Activated CD4-positive, alpha-beta T cell treated with anti-CD3 and anti-CD28 coated beads, Interleukin-2, amount 10 ng/mL, durations not matched to agents 7 days and 5 days (primary cell): ENCODE data around the gene COPS7B. TPM values are rescaled to one million over a fixed set of nuclear protein-coding genes. Genes with fewer than 3 reads are reported as not detected.

Experiments used
- CTCF ChIA-PET: fragments of 350-600 bp; sonication (Branson Sonifier 250); formaldehyde crosslinking; loops from one replicate; lab custom pipeline; 2021; ENCODE audit warnings: antibody characterized with exemption; lab: Charles Lee
- POLR2A ChIA-PET: fragments of 350-600 bp; sonication (Branson Sonifier 250); formaldehyde crosslinking; loops from one replicate; lab custom pipeline; 2021; ENCODE audit warnings: antibody characterized with exemption; lab: Charles Lee
- DNase-seq: peaks from one replicate; pipeline ENCODE4 v3.0.0-alpha.2; 2020
- H3K27ac Mint-ChIP-seq: one replicate; pipeline ENCODE4 v1.8.0; 2021; ENCODE audit warnings: mild to moderate bottlenecking, moderate library complexity, mixed read lengths
- H3K27me3 Mint-ChIP-seq: one replicate; pipeline ENCODE4 v1.8.0; 2021; ENCODE audit warnings: mixed read lengths
- H3K36me3 Mint-ChIP-seq: one replicate; pipeline ENCODE4 v1.8.0; 2021; ENCODE audit warnings: low read depth, mixed read lengths
- H3K4me1 Mint-ChIP-seq: one replicate; pipeline ENCODE4 v1.8.0; 2021; ENCODE audit warnings: mixed read lengths
- H3K4me3 Mint-ChIP-seq: one replicate; pipeline ENCODE4 v1.8.0; 2021; ENCODE audit warnings: mild to moderate bottlenecking, moderate library complexity, mixed read lengths
- H3K9me3 Mint-ChIP-seq: one replicate; pipeline ENCODE4 v1.8.0; 2021; ENCODE audit warnings: mixed read lengths
- total RNA-seq, 2 experiments: library from RNA; stranded (reverse); gene quantifications; one replicate each; pipeline ENCODE4 v1.2.3, GENCODE V29; 2021

Gene COPS7B
- total RNA-seq, 2 experiments from 2014 or later = 44.9 to 50.0 TPM

- peaks cover 28% of the 10 kb centered on the region for H3K36me3 Mint-ChIP-seq
- no peak overlapping the region for H3K27ac Mint-ChIP-seq
- CTCF ChIA-PET = interaction anchor here (0.6 kb wide), 1 partner anchor 147 kb away, joined by 4 read pairs; no protein-coding TSS in a partner anchor
- no peaks in the 10 kb centered on the region for H3K27me3 Mint-ChIP-seq
- no peak overlapping the region for H3K4me3 Mint-ChIP-seq
- H3K4me1 Mint-ChIP-seq = no peaks in the 10 kb centered on the region
- no peaks in the 10 kb centered on the region for H3K9me3 Mint-ChIP-seq
- DNase-seq = no peak
- POLR2A ChIA-PET = no interaction called here
Measured at GRCh38 chr2:231795525-231796327, 9.5 kb downstream of the COPS7B start.

- H3K27ac Mint-ChIP-seq = no peak overlapping the region
- ChIA-PET CTCF (interaction anchor here (0.9 to 2.2 kb wide), 5 partner anchors 9 to 92 kb away, joined by 3 to 6 read pairs (median 4); no protein-coding TSS in a partner anchor), POLR2A (no interaction called here)
- no peaks in the 10 kb centered on the region for H3K9me3 Mint-ChIP-seq
- H3K4me3 Mint-ChIP-seq = no peak overlapping the region
- DNase-seq = peak; percentile 58
- H3K27me3 Mint-ChIP-seq = no peaks in the 10 kb centered on the region
- peaks cover 20% of the 10 kb centered on the region for H3K36me3 Mint-ChIP-seq
- H3K4me1 Mint-ChIP-seq = no peaks in the 10 kb centered on the region
Measured at GRCh38 chr2:231800493-231801091, 14.3 kb downstream of the COPS7B start.

DNA sequence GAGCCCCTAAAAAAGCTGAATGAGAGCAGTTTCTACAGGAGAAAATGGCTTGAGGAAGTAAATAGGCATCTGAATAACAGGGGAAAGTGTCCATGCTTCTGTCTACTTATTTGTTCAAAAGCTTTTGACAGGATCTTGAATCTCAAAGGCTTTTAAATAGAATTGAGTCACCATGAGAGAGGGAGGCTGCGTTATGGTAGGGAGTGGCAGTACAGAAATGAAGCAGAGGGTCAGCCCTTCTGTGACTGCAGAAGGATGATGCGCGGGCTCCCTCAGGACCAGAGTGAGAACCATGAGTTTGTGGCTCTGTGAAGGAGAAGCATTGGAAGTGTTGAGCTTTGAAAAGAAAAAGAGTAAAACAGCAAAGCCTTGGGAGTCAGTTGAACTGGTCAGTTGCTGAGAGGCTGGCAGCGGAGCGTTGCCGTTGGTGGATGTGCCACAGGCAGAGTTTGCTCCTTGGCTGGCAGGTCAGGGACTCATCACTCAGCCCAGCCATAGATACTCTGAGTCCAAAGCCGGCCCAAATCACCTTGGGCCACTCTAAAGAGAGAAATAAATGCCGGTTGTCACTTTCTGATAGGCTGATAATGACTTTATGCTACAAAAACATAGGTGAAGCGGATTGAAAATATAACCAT, 17.4 kb downstream of the COPS7B start:
- no peak overlapping the region for H3K27ac Mint-ChIP-seq
- H3K4me3 Mint-ChIP-seq = no peak overlapping the region
- no peaks in the 10 kb centered on the region for H3K9me3 Mint-ChIP-seq
- no peak for DNase-seq
- CTCF ChIA-PET = interaction anchor here (1.6 kb wide), 1 partner anchor 10 kb away, joined by 8 read pairs; no protein-coding TSS in a partner anchor
- POLR2A ChIA-PET = no interaction called here
- H3K4me1 Mint-ChIP-seq = no peaks in the 10 kb centered on the region
- peaks cover 16% of the 10 kb centered on the region for H3K36me3 Mint-ChIP-seq
- no peaks in the 10 kb centered on the region for H3K27me3 Mint-ChIP-seq

GRCh38 chr2:231807020-231807419, 20.8 kb downstream of the COPS7B start:
- Mint-ChIP-seq H3K4me1 (no peaks in the 10 kb centered on the region), H3K27me3 (no peaks in the 10 kb centered on the region), H3K27ac (no peak overlapping the region), H3K36me3 (peaks cover 16% of the 10 kb centered on the region), H3K9me3 (no peaks in the 10 kb centered on the region), H3K4me3 (no peak overlapping the region)
- POLR2A ChIA-PET = no interaction called here
- DNase-seq = no peak
- CTCF ChIA-PET = interaction anchor here (1.2 to 1.3 kb wide), 3 partner anchors 9 to 99 kb away, joined by 3 to 4 read pairs (median 3); no protein-coding TSS in a partner anchor

- Mint-ChIP-seq H3K36me3 (peaks cover 26% of the 10 kb centered on the region), H3K4me1 (no peaks in the 10 kb centered on the region), H3K27ac (no peak overlapping the region), H3K27me3 (no peaks in the 10 kb centered on the region), H3K9me3 (no peaks in the 10 kb centered on the region), H3K4me3 (no peak overlapping the region)
- ChIA-PET CTCF (interaction anchor here (1.6 kb wide), 1 partner anchor 10 kb away, joined by 6 read pairs; no protein-coding TSS in a partner anchor), POLR2A (no interaction called here)
- no peak for DNase-seq
Measured at GRCh38 chr2:231810905-231811304, 24.7 kb downstream of the COPS7B start.

DNA sequence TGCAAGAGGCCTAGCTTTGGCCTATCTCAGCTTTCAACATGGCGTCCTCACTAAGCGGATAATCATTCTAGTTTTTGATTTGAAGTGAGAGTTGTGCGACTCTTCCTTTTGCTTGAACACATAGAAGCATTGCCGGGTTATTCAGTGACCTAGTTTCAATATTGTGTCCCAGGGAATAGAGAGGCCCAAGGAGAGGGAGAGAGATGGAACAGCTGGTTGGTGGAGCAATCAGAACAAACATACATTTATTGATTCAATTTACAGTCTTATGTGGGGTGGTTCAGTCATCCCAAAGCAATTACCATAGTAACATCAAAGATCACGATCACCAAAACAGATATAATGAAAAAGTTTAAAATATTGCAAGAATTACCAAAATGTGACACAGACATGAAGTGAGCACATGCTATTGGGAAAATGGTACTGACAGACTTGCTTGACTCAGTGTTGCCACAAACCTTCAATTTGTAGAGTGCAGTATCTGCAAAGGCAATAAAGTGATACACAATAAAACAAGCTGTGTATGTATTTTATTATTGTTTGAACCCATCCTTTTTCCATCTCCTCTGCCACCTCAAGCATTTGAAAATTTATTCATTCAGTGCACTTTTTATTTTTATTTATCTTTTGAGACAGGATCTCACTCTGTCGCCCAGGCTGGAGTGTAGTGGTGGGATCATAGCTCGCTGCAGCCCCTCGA, 30.2 kb downstream of the COPS7B start:
- peaks cover 15% of the 10 kb centered on the region for H3K36me3 Mint-ChIP-seq
- DNase-seq = no peak
- H3K4me1 Mint-ChIP-seq = no peaks in the 10 kb centered on the region
- H3K4me3 Mint-ChIP-seq = no peak overlapping the region
- POLR2A ChIA-PET = no interaction called here
- no peaks in the 10 kb centered on the region for H3K9me3 Mint-ChIP-seq
- no peak overlapping the region for H3K27ac Mint-ChIP-seq
- H3K27me3 Mint-ChIP-seq = no peaks in the 10 kb centered on the region
- CTCF ChIA-PET = interaction anchor here (0.8 kb wide), 1 partner anchor 9 kb away, joined by 3 read pairs; no protein-coding TSS in a partner anchor

DNA sequence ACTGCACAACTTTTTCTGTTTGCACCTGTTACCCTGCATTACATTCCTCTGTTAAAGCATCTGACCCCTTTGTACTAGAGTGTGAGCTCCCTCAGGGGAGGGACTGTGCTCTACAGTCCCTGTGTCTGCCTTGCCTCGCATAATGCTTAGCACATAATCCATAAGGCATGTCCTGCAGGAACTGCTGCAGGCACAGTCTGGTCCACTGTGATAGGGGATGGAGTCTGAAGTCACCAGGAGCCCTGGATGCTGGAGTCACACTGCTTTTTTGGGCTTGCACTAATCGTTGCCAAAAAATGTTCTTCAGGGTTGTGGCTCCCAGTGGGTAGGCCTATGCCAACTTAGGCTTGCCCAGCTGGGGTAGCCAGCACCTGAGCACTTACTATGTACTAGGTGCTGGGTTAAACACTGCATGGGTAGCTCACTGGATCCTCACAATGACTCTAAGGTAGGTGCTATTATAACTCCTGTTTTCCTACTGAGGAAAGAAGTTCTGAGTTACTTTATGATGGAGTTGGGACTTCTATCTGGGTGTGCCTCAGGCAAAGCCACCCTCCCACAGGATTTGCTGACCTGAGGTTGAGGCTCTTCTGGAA, 33.3 kb downstream of the COPS7B start:
- DNase-seq = no peak
- ChIA-PET CTCF (interaction anchor here (0.6 kb wide), 1 partner anchor 400 kb away, joined by 5 read pairs; no protein-coding TSS in a partner anchor), POLR2A (no interaction called here)
- Mint-ChIP-seq H3K9me3 (peaks cover 2% of the 10 kb centered on the region), H3K27me3 (no peaks in the 10 kb centered on the region), H3K4me3 (no peak overlapping the region), H3K4me1 (no peaks in the 10 kb centered on the region), H3K27ac (no peak overlapping the region), H3K36me3 (peaks cover 3% of the 10 kb centered on the region)

DNA sequence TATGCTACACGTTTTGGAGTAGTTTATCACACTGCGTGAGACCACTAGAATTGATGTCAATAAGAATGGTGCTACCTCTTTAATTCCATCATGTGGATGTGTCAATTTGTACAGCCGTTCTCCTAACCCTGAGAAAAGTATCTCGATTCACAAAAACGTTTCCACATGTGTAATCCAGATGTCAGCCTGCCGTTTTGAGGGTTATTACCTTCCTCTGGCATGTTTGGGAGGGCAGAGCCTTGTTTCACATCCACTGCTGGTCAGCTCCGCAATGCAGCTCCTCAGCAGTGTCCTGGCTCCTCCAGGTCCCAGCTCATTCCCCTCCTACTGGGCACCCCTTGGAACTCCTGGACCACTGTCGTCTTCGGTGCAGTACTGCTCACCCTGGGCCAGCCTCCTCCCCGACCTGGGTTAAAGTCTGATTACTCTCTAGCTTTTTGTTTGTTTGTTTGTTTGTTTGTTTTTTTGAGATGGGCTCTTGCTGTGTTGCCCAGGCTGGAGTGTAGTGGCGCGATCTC, 34.6 kb downstream of the COPS7B start:
- ChIA-PET CTCF (no interaction called here), POLR2A (no interaction called here)
- no peaks in the 10 kb centered on the region for H3K4me1 Mint-ChIP-seq
- no peak overlapping the region for H3K4me3 Mint-ChIP-seq
- peaks cover 2% of the 10 kb centered on the region for H3K9me3 Mint-ChIP-seq
- DNase-seq = no peak
- H3K36me3 Mint-ChIP-seq = no peaks in the 10 kb centered on the region
- H3K27ac Mint-ChIP-seq = no peak overlapping the region
- H3K27me3 Mint-ChIP-seq = no peaks in the 10 kb centered on the region

DNA sequence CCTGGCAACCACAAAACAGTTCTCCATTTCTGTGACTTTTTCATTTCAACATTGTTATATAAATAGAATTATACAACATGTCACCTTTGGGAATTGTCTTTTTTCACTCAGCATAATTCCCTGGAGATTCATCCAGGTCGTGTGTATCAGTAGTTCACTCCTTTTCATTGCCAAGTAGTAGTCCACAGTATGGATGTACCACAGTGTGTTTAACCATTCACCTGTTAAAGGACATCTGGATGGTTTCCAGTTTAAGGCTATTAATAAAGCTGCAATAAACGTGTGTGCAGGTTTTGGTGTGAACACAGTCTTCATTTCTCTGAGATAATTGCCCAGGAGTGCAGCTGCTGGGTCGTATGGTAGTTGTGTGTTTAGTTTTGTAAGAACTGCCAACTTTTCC, 35.7 kb downstream of the COPS7B start:
- H3K9me3 Mint-ChIP-seq = peaks cover 2% of the 10 kb centered on the region
- ChIA-PET POLR2A (no interaction called here), CTCF (no interaction called here)
- no peaks in the 10 kb centered on the region for H3K36me3 Mint-ChIP-seq
- no peak for DNase-seq
- H3K4me3 Mint-ChIP-seq = no peak overlapping the region
- H3K27me3 Mint-ChIP-seq = no peaks in the 10 kb centered on the region
- H3K4me1 Mint-ChIP-seq = no peaks in the 10 kb centered on the region
- no peak overlapping the region for H3K27ac Mint-ChIP-seq

- Mint-ChIP-seq H3K27ac (no peak overlapping the region), H3K9me3 (peaks cover 10% of the 10 kb centered on the region), H3K4me1 (peaks cover 7% of the 10 kb centered on the region), H3K27me3 (peaks cover 9% of the 10 kb centered on the region), H3K36me3 (no peaks in the 10 kb centered on the region), H3K4me3 (no peak overlapping the region)
- CTCF ChIA-PET = no interaction called here
- no peak for DNase-seq
- POLR2A ChIA-PET = no interaction called here
Measured at GRCh38 chr2:231853105-231853504, 66.9 kb downstream of the COPS7B start.

- CTCF ChIA-PET = no interaction called here
- no peak for DNase-seq
- Mint-ChIP-seq H3K36me3 (no peaks in the 10 kb centered on the region), H3K4me1 (peaks cover 7% of the 10 kb centered on the region), H3K27me3 (peaks cover 9% of the 10 kb centered on the region), H3K27ac (no peak overlapping the region), H3K4me3 (no peak overlapping the region), H3K9me3 (no peaks in the 10 kb centered on the region)
- POLR2A ChIA-PET = interaction anchor here (0.7 kb wide), 1 partner anchor 125 kb away, joined by 3 read pairs; no protein-coding TSS in a partner anchor
Measured at GRCh38 chr2:231854616-231855125, 68.4 kb downstream of the COPS7B start.

DNA sequence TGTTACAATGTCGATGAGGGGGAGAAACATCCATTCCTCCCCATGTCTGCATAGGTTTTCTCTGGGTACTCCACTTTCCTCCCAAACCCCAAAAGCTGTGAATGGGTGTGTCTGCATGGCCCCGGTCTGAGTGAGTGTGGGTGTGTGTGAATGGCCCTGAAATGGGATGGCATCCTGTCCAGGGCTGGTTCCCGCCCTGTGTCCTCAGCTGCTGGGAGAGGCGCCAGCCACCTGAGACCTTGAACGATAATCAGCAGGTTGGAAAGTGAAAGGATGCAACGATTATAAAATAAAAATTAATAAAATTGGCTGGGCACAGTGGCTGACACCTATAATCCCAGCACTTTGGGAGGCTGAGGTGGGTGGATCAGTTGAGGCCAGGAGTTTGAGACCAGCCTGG, 70.7 kb downstream of the COPS7B start:
- no peak for DNase-seq
- ChIA-PET POLR2A (no interaction called here), CTCF (no interaction called here)
- no peaks in the 10 kb centered on the region for H3K27me3 Mint-ChIP-seq
- H3K27ac Mint-ChIP-seq = no peak overlapping the region
- no peaks in the 10 kb centered on the region for H3K9me3 Mint-ChIP-seq
- H3K4me1 Mint-ChIP-seq = peaks cover 4% of the 10 kb centered on the region
- H3K36me3 Mint-ChIP-seq = no peaks in the 10 kb centered on the region
- no peak overlapping the region for H3K4me3 Mint-ChIP-seq
